T-helper 1 cell treated with Interleukin-12 subunit alpha and Interleukin-12 subunit beta and Interleukin-4 antibody, amounts not matched to agents 30 μg/mL and 1 μg/mL, for 36 hours (primary cell): ENCODE data around the gene TMEM69.
"Not testable (repeated sequence)": the region's sequence is repeated elsewhere in the genome, so short reads cannot be mapped to it uniquely, and the experiment has no call there.

Experiments used
- H3K27ac Mint-ChIP-seq: one replicate; pipeline ENCODE4 v1.8.0; 2021; ENCODE audit warnings: mild to moderate bottlenecking, mixed read lengths
- H3K27me3 Mint-ChIP-seq: one replicate; pipeline ENCODE4 v1.8.0; 2021; ENCODE audit warnings: low read depth, mixed read lengths
- H3K36me3 Mint-ChIP-seq: one replicate; pipeline ENCODE4 v1.8.0; 2021; ENCODE audit warnings: low read depth, mixed read lengths
- H3K4me1 Mint-ChIP-seq: one replicate; pipeline ENCODE4 v1.8.0; 2021; ENCODE audit warnings: low read depth, mixed read lengths
- H3K4me3 Mint-ChIP-seq: one replicate; pipeline ENCODE4 v1.8.0; 2021; ENCODE audit warnings: mild to moderate bottlenecking, moderate library complexity, mixed read lengths
- H3K9me3 Mint-ChIP-seq: one replicate; pipeline ENCODE4 v1.8.0; 2021; ENCODE audit warnings: mixed read lengths

The TMEM69 gene

DNA sequence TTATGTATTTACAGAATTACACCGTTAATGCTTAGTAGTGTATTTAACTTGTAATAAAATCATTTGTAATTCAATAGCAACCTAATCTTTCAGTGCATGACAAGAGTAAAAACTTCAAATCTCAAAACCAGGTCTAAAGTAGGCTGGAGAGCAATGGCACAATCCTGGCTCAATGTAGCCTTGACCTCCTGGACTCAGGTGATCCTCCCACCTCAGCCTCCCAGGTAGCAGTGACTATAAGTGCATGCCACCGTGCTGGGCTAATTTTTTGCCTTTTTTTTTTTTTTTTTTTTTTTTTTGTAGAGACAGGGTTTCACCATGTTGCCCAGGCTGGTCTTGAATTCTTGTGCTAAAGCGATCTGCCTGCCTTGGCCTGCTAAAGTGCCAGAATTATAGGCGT, 51.2 kb downstream of the TMEM69 start:
- Mint-ChIP-seq H3K9me3 (no peaks in the 10 kb centered on the region), H3K4me3 (no peak overlapping the region), H3K36me3 (peaks cover 11% of the 10 kb centered on the region), H3K27ac (no peak overlapping the region), H3K4me1 (peaks cover 3% of the 10 kb centered on the region), H3K27me3 (no peaks in the 10 kb centered on the region)

DNA sequence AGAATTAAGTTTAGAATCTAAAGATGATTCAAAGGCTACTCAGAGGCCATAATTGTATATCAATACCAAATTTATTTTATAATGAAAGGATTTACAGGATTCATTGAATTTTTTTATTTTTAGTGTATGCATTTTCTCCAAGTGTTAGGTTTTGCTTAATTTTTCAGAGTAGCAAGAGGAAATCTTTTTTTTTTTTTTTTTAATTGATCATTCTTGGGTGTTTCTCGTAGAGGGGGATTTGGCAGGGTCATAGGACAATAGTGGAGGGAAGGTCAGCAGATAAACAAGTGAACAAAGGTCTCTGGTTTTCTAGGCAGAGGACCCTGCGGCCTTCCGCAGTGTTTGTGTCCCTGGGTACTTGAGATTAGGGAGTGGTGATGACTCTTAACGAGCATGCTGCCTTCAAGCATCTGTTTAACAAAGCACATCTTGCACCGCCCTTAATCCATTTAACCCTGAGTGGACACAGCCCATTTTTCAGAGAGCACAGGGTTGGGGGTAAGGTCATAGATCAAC, 51.7 kb downstream of the TMEM69 start:
- not testable (repeated sequence) for H3K9me3 Mint-ChIP-seq, H3K27me3 Mint-ChIP-seq, H3K27ac Mint-ChIP-seq, H3K4me1 Mint-ChIP-seq, H3K4me3 Mint-ChIP-seq
- peaks cover 12% of the 10 kb centered on the region for H3K36me3 Mint-ChIP-seq
